ENCODE measurements around the gene CITED1. TPM values are rescaled to one million over a fixed set of nuclear protein-coding genes. Genes with fewer than 3 reads are reported as not detected.

CITED1 gene
- total and polyA plus RNA-seq, 2 donors (not counting 1 experiment from before 2014, with no cell fraction given): not detected

GRCh38 chrX:72295745-72296144 lies 10.0 kb downstream of the CITED1 start:
- 67% methylated on average over 3 of the region's 5 CpGs for WGBS (ENCODE audit: insufficient coverage)
- H3K9ac ChIP-seq (ENCODE audit: low read length): no peak overlapping the region
- DNase-seq (no peak), ATAC-seq (ENCODE audit: low read depth) (no peak)
- no peak overlapping the region for H3K27ac ChIP-seq (ENCODE audit: low read length in 2 of 2)
- CTCF ChIA-PET: no interaction called here
- no peaks in the 10 kb centered on the region for H3K79me2 ChIP-seq (ENCODE audit: control insufficient read depth, insufficient read depth, low read length)
- no peaks in the 10 kb centered on the region for H3K9me3 ChIP-seq (ENCODE audit: control extremely low read depth in 1 of 3, control insufficient read depth in 2 of 3, insufficient read depth in 1 of 3, low read length in 2 of 3)
- POLR2A ChIA-PET: no interaction called here
- Mint-ChIP-seq H3K27ac (no peak overlapping the region), H3K27me3 (peaks cover 41% of the 10 kb centered on the region), H3K9me3 (ENCODE audit: insufficient read depth) (no peaks in the 10 kb centered on the region), H3K4me1 (no peaks in the 10 kb centered on the region), H3K4me3 (no peak overlapping the region)
- H3K4me1 ChIP-seq (ENCODE audit: control insufficient read depth in 2 of 2, insufficient read depth in 2 of 2, low read length in 2 of 2): no peaks in the 10 kb centered on the region
- intact Hi-C loops (cut with micrococcal nuclease): no loop called here
- no peak overlapping the region for H3K4me2 ChIP-seq (replicated peaks; ENCODE audit: low read depth, low read length, poor library complexity, severe bottlenecking)
- H3K4me3 ChIP-seq (ENCODE audit: control extremely low read depth in 1 of 5, extremely low read depth in 1 of 5, insufficient read depth in 1 of 5, low read depth in 2 of 5, low read length in 4 of 5): no peak overlapping the region
- no peak overlapping the region for H2AFZ ChIP-seq (ENCODE audit: insufficient read depth, low read depth, low read length, poor library complexity, severe bottlenecking)
- TF ChIP-seq EZH2 (IDR thresholded peaks at IDR 0.05; ENCODE audit: borderline replicate concordance, insufficient read depth, low read depth, low read length, poor library complexity, severe bottlenecking): no peak
- no peak for TF ChIP-seq CTCF (IDR thresholded peaks at IDR 0.05)
- H4K20me1 ChIP-seq (ENCODE audit: control insufficient read depth, insufficient read depth, low read length, poor library complexity, severe bottlenecking): no peaks in the 10 kb centered on the region
- no peaks in the 10 kb centered on the region for H3K36me3 ChIP-seq (replicated peaks in 1 of 2; ENCODE audit: control extremely low read depth in 1 of 2, control insufficient read depth in 1 of 2, extremely low read depth in 1 of 2, insufficient read depth in 2 of 2, low read length in 1 of 2)
- H3K27me3 ChIP-seq (replicated peaks in 1 of 4; ENCODE audit: control extremely low read depth in 1 of 4, control insufficient read depth in 3 of 4, insufficient read depth in 4 of 4, low read length in 3 of 4): peaks cover 0 to 9% (median 3%) of the 10 kb centered on the region in 4 experiments

- Histone ChIP-seq H3K36me3 (replicated peaks in 1 of 2; ENCODE audit: control extremely low read depth in 1 of 2, control insufficient read depth in 1 of 2, extremely low read depth in 1 of 2, insufficient read depth in 2 of 2, low read length in 1 of 2) (no peaks in the 10 kb centered on the region), H3K27ac (ENCODE audit: low read length in 2 of 2) (no peak overlapping the region), H4K20me1 (ENCODE audit: control insufficient read depth, insufficient read depth, low read length, poor library complexity, severe bottlenecking) (no peaks in the 10 kb centered on the region), H3K9me3 (ENCODE audit: control extremely low read depth in 1 of 3, control insufficient read depth in 2 of 3, insufficient read depth in 1 of 3, low read length in 2 of 3) (no peaks in the 10 kb centered on the region), H2AFZ (ENCODE audit: insufficient read depth, low read depth, low read length, poor library complexity, severe bottlenecking) (no peak overlapping the region), H3K27me3 (replicated peaks in 1 of 4; ENCODE audit: control extremely low read depth in 1 of 4, control insufficient read depth in 3 of 4, insufficient read depth in 4 of 4, low read length in 3 of 4) (peaks cover 0 to 9% (median 2%) of the 10 kb centered on the region in 4 experiments), H3K4me3 (ENCODE audit: control extremely low read depth in 1 of 5, extremely low read depth in 1 of 5, insufficient read depth in 1 of 5, low read depth in 2 of 5, low read length in 4 of 5) (no peak overlapping the region), H3K9ac (ENCODE audit: low read length) (no peak overlapping the region), H3K4me1 (ENCODE audit: control insufficient read depth in 2 of 2, insufficient read depth in 2 of 2, low read length in 2 of 2) (no peaks in the 10 kb centered on the region), H3K4me2 (replicated peaks; ENCODE audit: low read depth, low read length, poor library complexity, severe bottlenecking) (no peak overlapping the region), H3K79me2 (ENCODE audit: control insufficient read depth, insufficient read depth, low read length) (no peaks in the 10 kb centered on the region)
- no peak for DNase-seq
- intact Hi-C loops (cut with micrococcal nuclease): no loop called here
- Mint-ChIP-seq H3K27me3 (peaks cover 41% of the 10 kb centered on the region), H3K27ac (no peak overlapping the region), H3K9me3 (ENCODE audit: insufficient read depth) (no peaks in the 10 kb centered on the region), H3K4me3 (no peak overlapping the region), H3K4me1 (no peaks in the 10 kb centered on the region)
- ChIA-PET CTCF (no interaction called here), POLR2A (no interaction called here)
- ATAC-seq (ENCODE audit: low read depth): no peak
- WGBS (ENCODE audit: insufficient coverage): no CpG with 5 or more reads among the region's 1 CpG
- TF ChIP-seq CTCF (IDR thresholded peaks at IDR 0.05) (peak; percentile 24), EZH2 (IDR thresholded peaks at IDR 0.05; ENCODE audit: borderline replicate concordance, insufficient read depth, low read depth, low read length, poor library complexity, severe bottlenecking) (no peak)
Measured at GRCh38 chrX:72294497-72294896, 11.2 kb downstream of the CITED1 start.
